Endothelial cell of umbilical vein (primary cell): Measurements from ENCODE around the gene USP2. TPM values are rescaled to one million over a fixed set of nuclear protein-coding genes. Genes with fewer than 3 reads are reported as not detected.

Experiments
- BruUV-seq: library from RNA; stranded (reverse); fragments of 400-500 nt; replicated peaks from 2 replicates; lab custom pipeline; 2021; lab: Mats Ljungman, UMichigan
- CTCF ChIA-PET: fragments of 300-600, 350-600 bp; sonication (Branson Sonifier 250); formaldehyde crosslinking; loops from one replicate; lab custom pipeline; 2021; ENCODE audit warnings: antibody characterized with exemption, inconsistent platforms; lab: Charles Lee
- POLR2A ChIA-PET: fragments of 300-600, 350-600 bp; sonication (Branson Sonifier 250); formaldehyde crosslinking; loops from one replicate; lab custom pipeline; 2021; ENCODE audit warnings: antibody characterized with exemption, inconsistent platforms; lab: Charles Lee
- DNase-seq: peaks from one replicate; pipeline ENCODE4 v3.0.0-alpha.2; 2011; ENCODE audit warnings: low read depth, low spot score
- FAIRE-seq: peaks from 2 replicates; lab custom pipeline; 2011; peaks lifted over from hg19 to GRCh38; lab: Jason Lieb, UNC
- H2AFZ ChIP-seq: 2 replicates; pipeline ENCODE4 v1.6.0; 2012; ENCODE audit warnings: low read depth, low read length, control low read depth, inconsistent platforms
- H3K27ac ChIP-seq: 2 replicates; pipeline ENCODE4 v1.5.1; 2011; ENCODE audit warnings: low read depth, mild to moderate bottlenecking, control low read depth, low read length, moderate library complexity; ENCODE audit not compliant: insufficient read depth
- H3K27me3 ChIP-seq, 2 experiments: 2 replicates each; pipeline versions ENCODE4 v1.6.0 to v1.6.1; 2011; ENCODE audit warnings: low read length in 2 of 2, mixed read lengths in 1 of 2; ENCODE audit not compliant: control insufficient read depth in 2 of 2, insufficient read depth in 2 of 2
- H3K36me3 ChIP-seq, 2 experiments: 2 replicates in 1 of 2; 3 replicates in 1 of 2; pipeline ENCODE4 v1.5.1; 2011; ENCODE audit warnings: low read length in 2 of 2, mild to moderate bottlenecking in 1 of 2, moderate library complexity in 1 of 2; ENCODE audit not compliant: control insufficient read depth in 2 of 2, insufficient read depth in 2 of 2; ENCODE audit errors: extremely low read depth in 1 of 2
- H3K4me1 ChIP-seq: 3 replicates; pipeline ENCODE4 v1.5.1; 2011; ENCODE audit warnings: mild to moderate bottlenecking, low read length; ENCODE audit not compliant: control insufficient read depth, insufficient read depth; ENCODE audit errors: extremely low read depth
- H3K4me2 ChIP-seq: 2 replicates; pipeline ENCODE4 v1.6.1; 2011; ENCODE audit warnings: low read length, control low read depth, mixed read lengths; ENCODE audit not compliant: insufficient read depth
- H3K4me3 ChIP-seq, 3 experiments: fragments of 200-600 bp in 1 of 3; sonication (generic), shearing (Covaris generic) in 1 of 3; replicated peaks in 1 of 3; 2 replicates each; pipeline ENCODE4 v1.5.1; 2011 to 2016; ENCODE audit warnings: control low read depth in 3 of 3, low read length in 3 of 3, mild to moderate bottlenecking in 2 of 3, inconsistent platforms in 1 of 3, low read depth in 1 of 3, moderate library complexity in 1 of 3; ENCODE audit not compliant: insufficient read depth in 1 of 3
- H3K79me2 ChIP-seq: 2 replicates; pipeline ENCODE4 v1.6.0; 2012; ENCODE audit warnings: low read length, inconsistent platforms; ENCODE audit not compliant: control insufficient read depth, insufficient read depth
- H3K9ac ChIP-seq: replicated peaks from 2 replicates; pipeline ENCODE3; 2011; ENCODE audit warnings: low read length, control low read depth; ENCODE audit not compliant: insufficient read depth; ENCODE audit errors: extremely low read depth
- H3K9me1 ChIP-seq: replicated peaks from 3 replicates; pipeline ENCODE4 v1.6.0; 2011; ENCODE audit warnings: mild to moderate bottlenecking, low read length; ENCODE audit not compliant: control insufficient read depth, insufficient read depth; ENCODE audit errors: extremely low read depth
- H3K9me3 ChIP-seq: replicated peaks from 2 replicates; pipeline ENCODE4 v1.5.1; 2012; ENCODE audit warnings: low read length, inconsistent platforms; ENCODE audit not compliant: control insufficient read depth, insufficient read depth
- H4K20me1 ChIP-seq: replicated peaks from 2 replicates; pipeline ENCODE3; 2011; ENCODE audit warnings: mild to moderate bottlenecking, low read length; ENCODE audit not compliant: control insufficient read depth, insufficient read depth; ENCODE audit errors: extremely low read depth
- CTCF ChIP-seq, 2 donors: IDR thresholded peaks; 1 replicate in 1 of 2; 2 replicates in 1 of 2; pipeline ENCODE4 v1.5.1; 2011; ENCODE audit warnings: low read length in 2 of 2, mild to moderate bottlenecking in 2 of 2, moderate library complexity in 2 of 2, control low read depth in 1 of 2, inconsistent platforms in 1 of 2, low read depth in 1 of 2; ENCODE audit not compliant: insufficient read depth in 1 of 2; ENCODE audit errors: extremely low read depth in 1 of 2
- EZH2 ChIP-seq: IDR thresholded peaks from 2 replicates; pipeline ENCODE4 v1.6.1; 2012; ENCODE audit warnings: borderline replicate concordance, low read depth, mild to moderate bottlenecking, moderate library complexity, low read length, inconsistent platforms; ENCODE audit not compliant: severe bottlenecking
- FOS ChIP-seq: IDR thresholded peaks from 2 replicates; pipeline ENCODE4 v1.6.1; 2011; ENCODE audit warnings: mild to moderate bottlenecking, low read length, moderate library complexity, borderline replicate concordance; ENCODE audit not compliant: insufficient read depth
- GATA2 ChIP-seq: IDR thresholded peaks from 2 replicates; pipeline ENCODE4 v1.7.0; 2011; ENCODE audit warnings: low read depth, mild to moderate bottlenecking, moderate library complexity, mixed read lengths, low read length; ENCODE audit not compliant: insufficient read length, insufficient read depth
- JUN ChIP-seq: IDR thresholded peaks from 2 replicates; pipeline ENCODE4 v1.6.1; 2011; ENCODE audit warnings: borderline replicate concordance, low read depth; ENCODE audit not compliant: insufficient read length, insufficient read depth
- MYC ChIP-seq: IDR thresholded peaks from one replicate; pipeline ENCODE4 v1.6.1; 2011; ENCODE audit warnings: mild to moderate bottlenecking, low read depth, low read length
- POLR2A ChIP-seq: IDR thresholded peaks from 2 replicates; pipeline ENCODE4 v1.6.1; 2012; ENCODE audit warnings: low read depth, mild to moderate bottlenecking, control low read depth, low read length
- POLR2AphosphoS5 ChIP-seq: IDR thresholded peaks from 2 replicates; pipeline ENCODE4 v1.6.1; 2012; ENCODE audit warnings: low read depth, mild to moderate bottlenecking, control low read depth, low read length, moderate library complexity; ENCODE audit not compliant: insufficient read depth
- dilution Hi-C: fragments of 300-500 bp; cut with MboI; formaldehyde crosslinking; loops from one replicate; pipeline ENCODE4 v1.15.0; 2019; ENCODE audit warnings: low sequenced_read_pairs; ENCODE audit not compliant: extremely low pct_ligation_motif_present
- intact Hi-C: fragments of 100-400 bp; cut with micrococcal nuclease; formaldehyde crosslinking; loops from one replicate; pipeline ENCODE4 v1.10.0; 2022
- polyA plus RNA-seq, 4 experiments: library from polyadenylated mRNA; depleted of rRNA in 3 of 4; stranded (reverse) in 3 of 4; unstranded in 1 of 4; fragments of >200 nt; gene quantifications; 2 replicates each; pipeline versions ENCODE4 v1.2.1 to v1.2.3, GENCODE V29; 2011 to 2012; ENCODE audit warnings: missing spikeins in 1 of 4
- total RNA-seq: library from RNA; stranded (reverse); gene quantifications from 2 replicates; pipeline ENCODE4 v1.2.3, GENCODE V29; 2021
- TF ChIP-seq, protein P1 (sequence below): IDR thresholded peaks from 2 replicates; pipeline ENCODE4 v1.6.1; 2011; ENCODE audit not compliant: insufficient read depth, insufficient read length

Gene USP2
- total and polyA plus RNA-seq, 2 donors (not counting 3 experiments of a cell fraction or from before 2014, with no cell fraction given), result 0.21 to 1.2 TPM

DNA sequence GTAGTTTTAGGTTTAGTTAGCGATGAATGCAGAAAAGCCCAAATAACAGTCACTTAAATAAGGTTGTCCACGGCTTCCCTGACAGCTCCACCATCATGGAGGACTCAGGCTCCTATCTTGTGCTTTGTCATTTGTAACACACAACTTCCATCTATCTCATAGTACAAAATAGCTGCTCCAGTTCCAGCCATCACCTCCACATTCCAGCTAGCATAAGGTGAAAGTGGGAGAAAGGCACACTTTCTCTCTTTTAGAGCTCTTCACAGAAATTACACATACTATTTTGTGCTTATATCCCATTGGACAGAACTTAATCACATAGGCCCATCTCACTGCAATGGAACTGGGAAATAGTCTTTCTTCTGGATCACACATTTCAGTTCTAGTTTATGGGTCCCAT is 32.8 kb upstream of the USP2 start:
- no peak overlapping the region for H3K9ac ChIP-seq
- no peak overlapping the region for H3K4me3 ChIP-seq
- no peak for DNase-seq
- ChIA-PET POLR2A (no interaction called here), CTCF (interaction anchor here (0.7 kb wide), 1 partner anchor 1642 kb away, joined by 3 read pairs; no protein-coding TSS in a partner anchor)
- no TSS peak for BruUV-seq
- no peak overlapping the region for H2AFZ ChIP-seq
- H3K4me2 ChIP-seq, result no peak overlapping the region
- no peaks in the 10 kb centered on the region for H3K79me2 ChIP-seq
- H3K27ac ChIP-seq, result no peak overlapping the region
- FAIRE-seq, result no peak
- H3K9me1 ChIP-seq, result no peaks in the 10 kb centered on the region
- H3K36me3 ChIP-seq, result no peaks in the 10 kb centered on the region
- no peaks in the 10 kb centered on the region for H4K20me1 ChIP-seq
- H3K9me3 ChIP-seq, result no peaks in the 10 kb centered on the region
- intact Hi-C loops, result no loop called here
- H3K27me3 ChIP-seq, result no peaks in the 10 kb centered on the region
- dilution Hi-C loops, result no loop called here
- H3K4me1 ChIP-seq, result no peaks in the 10 kb centered on the region
- TF ChIP-seq JUN (no peak), GATA2 (no peak), EZH2 (no peak), CTCF (IDR thresholded peaks at IDR 0.05; ENCODE audit: extremely low read depth in 1 of 2, insufficient read depth in 1 of 2, low read depth in 1 of 2, low read length in 2 of 2) (no peak), POLR2AphosphoS5 (no peak), FOS (no peak), POLR2A (no peak), MYC (no peak)
- TF ChIP-seq, protein P1, sequence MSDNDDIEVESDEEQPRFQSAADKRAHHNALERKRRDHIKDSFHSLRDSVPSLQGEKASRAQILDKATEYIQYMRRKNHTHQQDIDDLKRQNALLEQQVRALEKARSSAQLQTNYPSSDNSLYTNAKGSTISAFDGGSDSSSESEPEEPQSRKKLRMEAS, result no peak
